Dermis microvascular lymphatic vessel endothelial cell (primary cell): Measurements from ENCODE around the gene ST6GALNAC2. TPM values are rescaled to one million over a fixed set of nuclear protein-coding genes. Genes with fewer than 3 reads are reported as not detected.

Source experiments
- DNase-seq, 2 donors: peaks; one replicate each; pipeline versions ENCODE4 v3.0.0 to v3.0.0-alpha.2; 2010; ENCODE audit warnings: low read depth in 2 of 2
- total RNA-seq: library from RNA; depleted of rRNA; stranded (reverse); fragments of >200 nt; gene quantifications from 2 replicates; pipeline ENCODE4 v1.2.1, GENCODE V29; 2014

ST6GALNAC2 gene
- total RNA-seq, 1 donor from 2014 or later: 0.13 TPM

DNA sequence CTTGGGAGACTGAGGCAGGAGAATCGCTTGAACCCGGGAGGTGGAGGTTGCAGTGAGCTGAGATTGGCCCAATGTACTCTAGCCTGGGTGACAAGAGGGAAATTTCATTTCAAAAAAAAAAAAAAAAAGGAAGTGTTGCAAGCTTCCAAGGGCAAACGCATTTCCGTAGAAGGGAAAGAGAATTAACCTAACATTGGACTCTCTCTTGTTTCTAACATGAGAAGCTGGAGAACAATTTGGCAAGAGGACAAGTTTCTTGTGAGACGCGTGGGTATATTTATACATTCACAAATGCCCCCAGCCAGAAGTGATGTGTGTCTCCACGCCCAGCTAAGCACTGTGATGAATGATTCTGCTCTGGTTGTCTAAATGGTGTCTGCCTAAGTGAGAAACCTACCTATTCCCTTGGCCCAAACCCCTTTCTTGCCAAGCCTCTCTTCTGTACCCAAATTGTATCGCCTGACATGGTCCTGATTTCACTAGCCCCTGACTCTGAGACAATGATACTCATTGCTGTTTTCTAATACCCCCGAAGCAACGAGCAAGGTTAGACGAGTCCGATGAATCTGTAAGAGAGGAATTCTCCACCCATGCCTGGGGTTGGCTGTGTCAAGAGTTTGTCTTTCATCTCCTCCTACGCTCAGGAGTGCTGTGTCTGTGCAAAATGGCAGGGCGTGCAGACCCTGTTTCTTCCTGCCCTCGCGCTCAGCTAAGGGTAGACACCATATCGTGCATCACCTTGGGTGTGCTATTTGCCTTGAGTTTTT lies 14.2 kb upstream of the ST6GALNAC2 start:
- peak; percentile 9 to 54 for DNase-seq

DNA sequence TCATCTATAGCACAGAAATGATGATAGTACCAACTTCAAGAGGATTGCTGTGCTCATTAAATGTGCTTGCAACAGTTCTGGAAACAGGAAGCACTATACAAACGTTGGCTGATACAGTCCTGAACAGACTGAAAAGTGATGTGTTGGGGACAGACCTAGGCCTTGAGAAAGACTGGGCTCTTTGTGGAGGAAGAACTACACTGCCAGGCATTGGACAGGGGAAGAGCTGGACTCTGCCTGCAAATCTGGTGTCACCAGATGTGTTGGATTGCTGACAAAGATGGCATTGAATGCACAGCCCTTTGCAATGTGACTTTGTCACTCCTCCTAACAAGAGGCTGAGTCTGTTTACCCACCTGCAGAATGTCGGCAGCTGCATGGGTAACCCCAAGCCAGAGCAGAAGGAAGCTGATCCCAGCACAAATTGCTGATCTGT lies 12.4 kb upstream of the ST6GALNAC2 start:
- DNase-seq: no peak

DNA sequence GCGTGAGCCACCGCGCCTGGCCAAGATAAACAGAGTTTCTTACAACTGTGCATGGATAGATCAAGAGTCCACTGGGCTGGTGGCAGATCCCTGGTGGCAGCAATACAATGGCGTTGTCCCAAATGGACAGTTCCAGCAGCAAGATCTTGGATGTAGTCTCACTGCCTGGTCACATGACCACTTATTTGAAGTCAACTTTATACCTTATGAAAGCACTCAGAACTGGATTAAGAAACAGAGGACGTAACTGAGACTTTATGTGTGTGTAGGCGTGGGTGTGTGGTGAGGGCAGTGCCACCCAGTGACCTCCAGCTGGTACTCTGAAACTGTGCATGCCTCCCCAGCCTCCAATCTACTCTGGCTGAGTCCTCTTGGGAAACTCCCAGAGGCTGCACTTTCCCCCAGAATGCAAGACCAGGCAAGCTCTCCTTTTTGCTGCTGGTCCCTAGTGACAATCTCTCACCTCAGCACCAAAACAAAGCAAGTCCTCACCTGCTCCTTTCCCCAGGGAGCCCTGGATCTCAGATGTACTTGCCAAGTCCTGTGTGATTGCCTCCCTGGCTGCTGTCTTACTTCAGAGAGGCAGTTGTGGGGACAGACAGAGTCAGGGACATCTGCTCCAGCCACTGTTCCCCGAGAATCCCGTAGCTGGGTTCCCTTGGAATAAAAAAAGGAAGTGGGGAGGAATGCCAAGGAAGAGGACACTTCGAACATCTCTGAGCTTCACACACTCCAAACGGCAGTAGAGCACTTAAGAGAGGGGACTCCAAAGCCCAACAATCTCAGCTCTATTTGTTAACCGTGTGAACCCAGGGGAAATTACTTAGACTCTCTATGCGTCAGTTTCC lies 11.7 kb upstream of the ST6GALNAC2 start:
- no peak for DNase-seq

DNA sequence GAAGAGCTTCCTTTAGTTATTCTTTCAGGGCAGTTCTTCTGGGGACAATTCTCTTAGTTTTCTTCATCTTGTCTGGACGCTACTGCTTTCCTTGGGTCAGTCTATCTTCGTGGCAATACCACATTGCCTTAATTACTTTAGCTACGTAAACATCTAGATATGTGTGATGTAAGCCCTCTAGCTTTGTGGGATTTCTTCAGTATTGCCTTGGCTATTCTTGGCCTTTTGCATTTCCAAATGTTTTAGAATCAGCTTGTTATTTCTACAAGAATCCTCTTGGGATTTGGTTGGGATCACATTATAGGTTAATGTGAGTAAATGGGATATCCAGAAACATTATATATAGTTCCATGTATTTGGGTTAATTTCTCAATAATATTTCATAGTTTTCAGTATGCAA lies 9.0 kb upstream of the ST6GALNAC2 start:
- DNase-seq: no peak

DNA sequence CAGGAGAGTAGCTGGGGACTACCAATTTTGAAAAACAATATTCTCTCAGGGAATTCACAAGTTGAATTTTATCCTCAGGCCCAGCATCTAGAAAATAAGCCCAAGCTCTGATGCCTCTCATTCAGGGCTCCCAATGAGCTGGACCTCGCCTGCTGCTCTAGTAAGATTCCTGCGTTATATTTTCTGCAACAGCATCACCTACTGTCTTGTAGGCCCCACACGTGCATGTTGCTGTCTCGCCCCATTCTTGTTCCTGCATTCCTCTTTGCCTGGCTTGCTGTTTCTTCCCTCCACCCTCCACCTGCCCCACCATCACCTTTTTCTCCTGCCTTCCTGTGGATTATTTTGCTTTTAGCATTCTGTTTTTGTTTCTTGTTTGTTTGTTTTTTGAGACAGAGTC lies 8.3 kb upstream of the ST6GALNAC2 start:
- no peak for DNase-seq

DNA sequence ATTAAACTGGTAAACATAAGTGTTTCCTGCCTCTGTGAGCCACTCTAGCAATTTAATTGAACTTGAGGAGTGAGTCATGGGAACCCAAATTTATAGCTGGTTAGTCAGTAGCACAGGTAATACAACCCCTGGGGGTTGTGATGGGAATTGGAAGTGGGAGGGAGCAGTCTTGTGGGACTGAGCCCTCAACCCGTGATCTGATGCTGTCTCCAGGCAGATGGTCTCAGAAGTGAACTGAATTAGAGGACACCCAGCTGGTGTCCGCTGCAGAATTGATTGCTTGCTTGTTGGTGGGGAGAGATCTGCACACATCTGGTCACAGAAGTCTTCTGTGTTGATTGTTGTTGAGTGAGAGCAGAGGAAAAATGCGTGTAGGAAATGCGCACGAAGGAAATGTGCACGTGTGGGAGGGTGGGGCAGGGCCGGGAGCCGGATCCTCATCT lies 7.7 kb upstream of the ST6GALNAC2 start:
- no peak for DNase-seq

DNA sequence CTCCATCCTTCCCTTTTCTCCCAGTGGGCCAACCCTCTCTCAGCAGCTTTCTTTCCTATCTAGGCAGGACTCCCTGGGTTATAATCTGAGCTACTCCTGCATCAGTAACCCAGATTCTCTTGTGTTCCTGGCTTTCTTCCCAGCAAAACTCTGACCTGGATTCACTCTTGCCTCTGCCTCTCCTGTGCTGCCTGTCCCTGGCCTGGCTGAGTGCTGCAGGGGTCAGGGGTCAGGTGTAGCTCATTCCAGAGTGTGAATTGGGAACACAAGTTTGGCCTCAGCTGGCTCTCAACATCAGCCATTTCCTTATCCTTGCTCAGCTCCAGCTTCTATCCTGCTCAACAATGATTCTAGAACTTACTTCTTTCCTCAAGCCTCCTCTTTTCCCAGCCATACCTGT lies 2.5 kb upstream of the ST6GALNAC2 start:
- no peak for DNase-seq

DNA sequence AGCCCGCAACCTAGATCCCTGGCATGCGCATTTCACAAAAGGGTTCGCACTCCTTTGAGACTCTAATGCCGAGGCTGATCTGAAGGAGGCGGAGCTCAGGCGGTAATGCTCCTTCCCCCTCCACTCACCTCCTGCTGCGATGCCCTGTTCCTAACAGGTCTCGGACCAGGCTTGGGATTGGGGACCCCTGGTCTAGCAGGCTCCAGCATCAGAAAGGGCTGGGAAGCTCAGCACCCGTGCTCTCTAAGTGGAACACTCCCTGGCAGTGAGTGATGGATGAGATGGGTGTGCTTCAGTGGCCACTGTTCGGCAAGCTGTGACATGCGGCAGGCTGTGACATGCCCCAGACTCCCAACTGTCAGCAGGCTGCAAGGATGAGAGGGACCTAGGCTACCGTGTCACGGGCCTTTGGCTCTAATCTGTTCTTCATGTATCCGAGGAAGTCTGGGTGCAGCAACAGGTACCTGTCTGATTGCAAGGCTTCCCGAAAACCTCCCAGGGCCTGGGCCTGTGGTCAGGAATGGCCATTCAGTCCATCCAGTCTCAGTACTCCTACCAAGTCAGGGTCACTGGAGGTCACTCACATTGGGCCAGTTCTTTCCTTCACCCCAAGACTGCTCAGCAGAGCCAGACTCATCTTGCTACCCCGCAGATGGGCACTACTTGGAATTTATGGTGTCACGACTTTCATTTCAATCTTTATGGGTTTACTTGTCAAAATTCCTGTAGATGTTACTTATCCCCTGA lies 1.3 kb upstream of the ST6GALNAC2 start:
- no peak for DNase-seq

DNA sequence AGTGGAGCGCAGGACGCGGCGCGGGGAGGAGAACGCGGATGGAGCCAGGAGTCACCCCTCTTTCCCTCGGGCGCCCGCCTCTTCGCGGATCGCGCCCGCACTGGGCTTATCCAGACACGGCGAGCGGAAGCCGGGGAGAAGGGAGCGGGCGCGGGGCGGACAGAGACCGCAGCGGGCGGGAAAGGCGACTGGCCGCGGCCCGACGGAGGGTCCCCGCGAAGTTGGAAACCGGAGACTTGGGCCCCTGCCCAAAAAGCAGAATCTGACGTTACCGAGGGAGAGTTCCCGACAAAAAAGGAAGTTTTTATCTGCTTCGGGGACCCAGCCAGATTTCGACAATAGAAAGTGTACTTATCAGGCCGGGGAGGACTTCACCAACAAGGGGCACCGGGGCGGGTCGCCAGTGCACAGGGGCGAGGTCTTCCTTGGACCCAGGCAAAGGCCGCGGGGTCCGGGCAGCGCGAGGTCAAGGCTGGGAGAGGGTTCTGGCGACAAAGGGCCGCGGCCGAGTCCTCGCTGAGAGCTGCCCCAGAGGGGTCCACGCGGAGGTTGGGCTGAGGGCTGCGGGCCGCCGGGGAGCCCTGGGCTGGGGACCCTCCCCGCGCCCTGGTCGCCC lies 519 bp downstream of the ST6GALNAC2 start:
- DNase-seq: no peak

DNA sequence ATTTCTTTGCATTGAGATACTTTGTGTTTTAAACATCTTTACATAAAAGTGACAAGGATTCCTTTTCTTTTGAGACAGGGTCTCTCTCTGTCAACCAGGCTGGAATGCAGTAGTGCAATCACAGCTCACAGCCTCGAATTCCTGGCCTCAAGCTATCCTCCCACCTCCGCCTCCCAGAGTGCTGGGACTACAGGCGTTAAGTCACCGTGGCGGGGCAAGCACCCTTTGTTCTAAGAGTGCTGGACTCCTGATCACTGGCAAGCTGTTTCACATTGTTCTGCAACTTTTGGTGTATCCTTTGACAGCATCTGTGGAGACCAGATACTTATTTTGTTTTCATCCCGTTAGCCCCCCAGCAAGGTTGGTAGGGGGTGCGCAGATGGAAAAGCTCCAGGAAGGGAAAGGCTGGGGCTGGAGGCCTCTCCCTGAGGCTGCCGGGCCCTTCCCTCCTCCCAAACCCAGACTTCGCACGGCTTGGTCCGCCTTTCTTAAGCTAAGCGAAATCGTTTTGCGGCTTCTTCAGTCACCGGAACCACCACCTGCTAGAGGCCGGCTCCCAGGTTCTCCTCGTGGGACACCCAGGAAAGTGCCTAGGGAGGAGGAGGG lies 1.1 kb downstream of the ST6GALNAC2 start:
- no peak for DNase-seq

DNA sequence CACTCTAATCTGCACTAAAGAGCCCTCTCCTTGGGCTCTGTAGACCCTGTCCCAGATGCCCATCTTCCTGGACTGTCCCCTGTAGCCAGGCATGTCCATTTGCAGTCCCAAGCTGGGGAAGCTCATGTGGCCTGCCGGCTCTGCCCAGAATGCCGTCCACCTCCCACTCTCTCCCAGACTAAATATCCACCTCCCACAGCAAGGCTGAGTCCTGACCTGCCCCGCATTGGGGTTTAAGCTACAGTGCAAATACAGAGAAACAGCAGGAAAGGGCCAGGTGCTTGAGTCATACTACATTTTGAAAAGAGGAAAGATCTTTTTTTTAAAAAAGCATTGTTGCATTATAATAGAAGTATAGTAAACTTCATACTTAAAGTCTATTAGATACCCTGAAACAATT lies 3.0 kb downstream of the ST6GALNAC2 start:
- no peak for DNase-seq

DNA sequence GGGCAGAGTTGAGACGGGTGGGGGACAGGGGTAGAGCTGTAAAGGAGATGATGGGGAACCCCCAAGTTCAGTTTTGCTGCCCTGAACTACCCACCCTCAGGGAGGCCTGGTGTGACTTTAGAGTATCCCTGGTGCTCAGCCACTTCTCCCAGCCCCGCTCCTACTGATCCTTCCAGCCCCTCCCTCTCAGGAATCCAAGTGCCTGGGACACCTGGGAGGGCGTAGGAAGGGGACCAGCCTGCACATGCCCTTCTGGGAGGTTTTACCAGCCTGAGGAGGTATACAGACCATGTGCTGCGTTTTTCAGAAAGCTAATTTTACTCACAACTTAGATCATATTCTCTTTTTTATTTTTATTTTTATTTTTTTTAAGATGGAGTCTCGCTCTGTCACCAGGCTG lies 4.1 kb downstream of the ST6GALNAC2 start:
- DNase-seq: no peak

DNA sequence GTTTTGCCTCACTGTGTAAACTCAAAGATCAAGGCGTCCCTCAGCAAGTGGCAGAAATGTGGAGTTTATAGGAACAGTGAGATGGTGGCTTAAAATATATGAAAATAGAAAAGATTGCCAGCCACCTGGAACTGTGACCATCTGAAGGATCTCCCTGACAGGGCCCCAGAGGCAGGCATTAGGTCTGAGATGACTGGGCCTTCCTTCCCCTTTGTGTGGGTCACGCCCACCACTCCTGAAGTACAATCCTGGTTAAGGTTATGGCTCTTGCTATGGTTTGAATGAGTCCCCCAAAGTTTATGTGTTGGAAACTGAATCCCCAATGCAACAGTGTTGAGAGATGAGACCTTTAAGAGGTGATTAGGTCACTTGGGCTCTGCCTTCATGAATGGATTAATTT lies 6.4 kb downstream of the ST6GALNAC2 start:
- no peak for DNase-seq

DNA sequence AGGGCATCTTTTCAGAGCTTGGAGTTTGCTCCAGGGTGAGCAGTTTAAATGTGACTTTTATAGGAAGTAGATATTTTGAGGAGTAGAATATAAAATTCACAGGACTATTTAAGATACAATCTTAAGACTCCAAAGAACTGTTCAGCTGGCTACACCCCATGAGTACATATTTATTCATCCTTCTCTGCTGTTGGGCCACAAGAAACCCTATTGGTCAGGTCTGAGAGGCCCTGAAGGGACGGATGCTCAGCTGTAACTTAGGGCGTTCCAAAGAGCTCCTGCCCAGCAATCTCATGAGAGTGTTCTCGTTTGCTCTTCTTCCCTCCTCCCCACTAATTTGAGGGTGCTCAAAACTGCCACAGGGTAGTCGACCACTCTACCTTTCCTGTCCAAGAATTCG lies 7.3 kb downstream of the ST6GALNAC2 start:
- no peak for DNase-seq

DNA sequence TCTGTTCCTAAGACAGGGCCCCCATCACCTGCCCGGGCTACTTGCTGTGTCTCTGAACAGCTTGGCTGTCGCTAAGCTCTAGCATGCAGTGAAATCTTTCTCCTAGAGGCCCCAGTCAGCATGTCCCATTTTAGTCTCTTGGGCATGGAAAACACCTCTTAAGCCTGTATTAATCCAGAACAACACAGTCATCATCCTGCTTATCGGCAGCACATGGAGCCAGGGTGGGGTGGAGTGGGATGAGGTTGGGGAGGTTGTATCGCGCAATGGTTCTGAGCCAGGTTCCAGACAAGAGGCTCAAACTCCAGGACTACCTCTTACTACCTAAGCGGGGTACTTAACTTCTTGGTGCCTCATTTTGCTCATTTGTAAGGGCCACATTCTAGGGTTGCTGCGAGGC lies 7.8 kb downstream of the ST6GALNAC2 start:
- DNase-seq: no peak

DNA sequence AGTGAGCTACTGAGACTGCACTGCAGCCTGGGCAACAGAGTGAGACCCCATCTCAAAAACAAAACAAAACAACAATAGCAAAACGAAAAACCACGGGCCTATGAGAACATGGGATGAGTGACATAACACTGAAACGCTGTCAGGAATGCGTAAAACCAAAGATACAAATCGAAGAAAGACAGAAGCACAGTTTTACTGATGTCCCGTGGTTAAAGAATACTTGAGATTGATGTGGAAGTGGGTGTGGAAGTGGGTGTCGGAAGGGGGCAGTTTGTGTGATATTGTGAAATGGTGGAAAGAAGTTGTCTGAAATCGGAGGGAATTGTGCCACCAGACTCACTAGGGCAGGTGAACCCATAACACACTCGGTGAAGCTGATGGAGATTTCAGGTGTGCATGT lies 9.5 kb downstream of the ST6GALNAC2 start:
- DNase-seq: no peak

DNA sequence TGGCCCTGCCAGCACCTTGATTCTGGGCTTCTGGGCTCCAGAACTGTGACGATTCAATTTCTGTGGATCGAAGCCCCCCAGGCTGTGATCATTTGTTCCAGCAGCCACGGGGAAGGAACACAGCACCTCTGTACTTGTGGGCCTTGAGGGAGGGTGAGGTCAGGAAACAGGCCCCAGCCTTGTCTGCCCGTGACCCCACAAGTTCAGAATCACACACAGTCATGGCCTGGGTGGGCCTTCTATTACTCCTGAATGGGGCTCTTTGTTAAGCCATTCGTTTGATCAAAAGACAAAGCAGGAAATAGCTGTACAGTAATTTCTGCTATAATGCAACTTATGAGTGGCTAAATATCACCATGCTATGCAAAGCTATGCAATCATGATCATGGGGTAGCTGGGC lies 10.1 kb downstream of the ST6GALNAC2 start:
- no peak for DNase-seq

DNA sequence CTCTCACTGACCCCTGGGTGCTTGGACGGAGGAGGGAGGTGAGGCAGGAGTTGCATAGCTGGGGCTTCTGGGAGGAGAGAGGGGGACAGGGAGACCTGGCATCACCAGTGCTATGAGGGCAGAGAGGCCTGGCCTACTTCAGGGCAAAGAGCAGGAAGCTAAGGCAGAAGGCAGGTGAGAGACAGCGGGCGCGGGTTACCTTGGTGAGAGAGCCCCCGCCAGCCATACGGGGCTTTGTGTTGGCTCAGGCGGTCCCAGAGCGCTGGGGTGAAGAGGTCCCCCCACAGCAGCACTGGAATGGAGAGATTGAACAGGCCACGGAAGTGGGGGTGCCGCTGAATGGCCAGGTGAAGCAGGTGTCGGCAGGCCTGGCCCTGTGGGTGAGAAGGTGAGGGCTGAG lies 11.5 kb downstream of the ST6GALNAC2 start:
- DNase-seq: no peak

DNA sequence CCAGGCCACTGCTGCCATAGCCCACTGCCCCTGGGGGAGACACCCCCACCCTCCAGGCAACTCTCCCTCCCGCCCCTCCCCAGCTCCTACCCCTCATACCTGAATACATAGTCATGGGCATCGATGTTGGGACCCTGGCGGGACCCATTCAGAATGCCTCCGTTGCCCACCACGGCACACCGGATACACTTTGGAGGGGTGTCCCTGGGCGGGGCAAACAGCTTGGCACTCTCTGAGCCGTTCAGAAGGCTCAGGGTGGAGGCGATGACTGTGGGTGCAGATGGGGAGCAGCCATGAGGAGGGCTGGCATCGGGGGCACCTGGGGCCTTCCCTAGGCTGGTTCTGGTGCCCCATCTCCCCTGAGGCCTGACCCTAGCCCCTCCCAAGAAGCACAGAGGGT lies 12.6 kb downstream of the ST6GALNAC2 start:
- DNase-seq: no peak

DNA sequence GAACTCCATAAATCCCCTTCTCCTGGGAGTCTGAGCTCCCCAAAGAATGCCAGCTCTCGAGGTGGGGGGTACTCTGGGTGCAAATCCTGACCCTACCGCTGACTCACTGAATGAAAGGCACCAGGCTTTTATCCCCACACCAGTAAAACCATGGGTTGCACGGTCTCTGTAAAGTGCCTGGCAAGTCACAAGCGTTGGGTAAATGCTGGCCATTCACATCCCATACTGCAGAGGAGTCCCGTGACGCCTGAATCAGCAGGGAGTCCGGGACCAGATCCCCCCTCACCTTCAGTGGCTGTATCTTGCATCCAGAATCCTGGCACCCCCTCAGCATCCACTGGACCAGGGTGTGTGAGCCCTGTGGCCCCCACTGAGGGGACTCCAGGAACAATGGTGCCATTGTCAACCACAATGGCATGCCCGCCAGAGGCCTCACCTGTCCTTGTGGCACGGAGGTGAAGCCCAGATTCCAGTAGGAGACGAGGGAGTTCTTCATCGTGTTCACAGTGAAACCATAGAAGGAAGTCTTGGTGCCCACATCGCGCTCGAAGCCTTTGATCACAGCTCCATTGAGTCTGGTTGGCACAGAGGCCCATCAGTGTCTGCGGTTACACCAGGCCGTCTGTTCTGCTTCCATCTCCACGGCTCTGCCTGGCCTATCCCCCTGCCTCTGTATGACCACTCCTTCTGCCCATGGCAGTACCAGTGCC lies 13.3 kb downstream of the ST6GALNAC2 start:
- no peak for DNase-seq
